IMR-90 (cell line): ENCODE data around the gene KCNAB1. TPM values are rescaled to one million over a fixed set of nuclear protein-coding genes. Genes with fewer than 3 reads are reported as not detected.

Experiments used
- ATAC-seq: fragments of 200-7000 bp; cut with Tn5 transposase; 2 replicates; pipeline ENCODE4 v1.9.1; 2020; ENCODE audit warnings: low read depth, mild to moderate bottlenecking, moderate library complexity
- BruUV-seq: library from RNA; stranded (reverse); fragments of 400-500 nt; replicated peaks from 2 replicates; lab custom pipeline; 2021; lab: Mats Ljungman, UMichigan
- CTCF ChIA-PET: fragments of 300-600 bp; formaldehyde crosslinking; extraction: SDS; loops from one replicate; lab custom pipeline; 2021; ENCODE audit warnings: antibody characterized with exemption; lab: Yijun Ruan, JAX
- POLR2A ChIA-PET: fragments of 300-600 bp; sonication (Branson Sonifier 250); formaldehyde crosslinking; loops from one replicate; lab custom pipeline; 2022; ENCODE audit warnings: antibody characterized with exemption; ENCODE audit not compliant: unreplicated experiment; lab: Charles Lee
- DNase-seq: peaks from one replicate; pipeline ENCODE4 v3.0.0; 2013
- H2AFZ ChIP-seq: replicated peaks from 2 replicates; pipeline ENCODE3; 2013; ENCODE audit warnings: low read length, mild to moderate bottlenecking; ENCODE audit not compliant: poor library complexity
- H2AK5ac ChIP-seq: 2 replicates; pipeline ENCODE4 v1.6.1; 2013; ENCODE audit warnings: low read depth, low read length, inconsistent platforms
- H2AK9ac ChIP-seq: replicated peaks from 2 replicates; pipeline ENCODE3; 2013; ENCODE audit warnings: mild to moderate bottlenecking, low read depth, low read length, moderate library complexity; ENCODE audit not compliant: poor library complexity
- H2BK120ac ChIP-seq: 2 replicates; pipeline ENCODE4 v1.6.1; 2013; ENCODE audit warnings: low read depth, low read length, inconsistent platforms
- H2BK15ac ChIP-seq: 3 replicates; pipeline ENCODE4 v1.6.1; 2013; ENCODE audit warnings: low read depth, low read length, inconsistent platforms
- H2BK20ac ChIP-seq: 2 replicates; pipeline ENCODE4 v1.6.1; 2013; ENCODE audit warnings: low read depth, mild to moderate bottlenecking, inconsistent platforms, low read length, moderate library complexity
- H2BK5ac ChIP-seq: 2 replicates; pipeline ENCODE4 v1.6.1; 2013; ENCODE audit warnings: mild to moderate bottlenecking, low read depth, low read length, inconsistent platforms; ENCODE audit not compliant: poor library complexity, severe bottlenecking
- H3K14ac ChIP-seq: replicated peaks from 2 replicates; pipeline ENCODE4 v1.6.1; 2013; ENCODE audit warnings: low read depth, low read length, inconsistent platforms
- H3K18ac ChIP-seq: 2 replicates; pipeline ENCODE4 v1.6.1; 2013; ENCODE audit warnings: low read depth, low read length, control low read depth
- H3K23ac ChIP-seq: 2 replicates; pipeline ENCODE4 v1.6.1; 2013; ENCODE audit warnings: low read depth, low read length, inconsistent platforms
- H3K27ac ChIP-seq: 2 replicates; pipeline ENCODE4 v1.5.1; 2013; ENCODE audit warnings: mild to moderate bottlenecking, control low read depth, low read length; ENCODE audit not compliant: insufficient read depth
- H3K27me3 ChIP-seq: 2 replicates; pipeline ENCODE4 v1.6.1; 2013; ENCODE audit warnings: low read length; ENCODE audit not compliant: control insufficient read depth, insufficient read depth
- H3K36me3 ChIP-seq: 2 replicates; pipeline ENCODE4 v1.6.1; 2013; ENCODE audit warnings: low read length, mixed read lengths; ENCODE audit not compliant: control insufficient read depth, insufficient read depth
- H3K4ac ChIP-seq: 2 replicates; pipeline ENCODE4 v1.6.1; 2013; ENCODE audit warnings: low read depth, low read length, inconsistent platforms
- H3K4me1 ChIP-seq: 2 replicates; pipeline ENCODE4 v1.6.1; 2013; ENCODE audit warnings: low read length, mixed read lengths; ENCODE audit not compliant: control insufficient read depth, insufficient read depth
- H3K4me2 ChIP-seq: 2 replicates; pipeline ENCODE4 v1.6.1; 2013; ENCODE audit warnings: low read depth, mild to moderate bottlenecking, control low read depth, low read length, moderate library complexity
- H3K4me3 ChIP-seq: 2 replicates; pipeline ENCODE4 v1.5.1; 2013; ENCODE audit warnings: low read depth, mild to moderate bottlenecking, control low read depth, low read length, moderate library complexity; ENCODE audit not compliant: insufficient read depth
- H3K56ac ChIP-seq: 2 replicates; pipeline ENCODE4 v1.6.1; 2013; ENCODE audit warnings: low read length, inconsistent platforms; ENCODE audit not compliant: insufficient read depth; ENCODE audit errors: extremely low read depth
- H3K79me1 ChIP-seq, 2 experiments: 2 replicates each; pipeline ENCODE4 v1.6.1; 2013; ENCODE audit warnings: low read length in 2 of 2, inconsistent platforms in 1 of 2, low read depth in 1 of 2
- H3K9ac ChIP-seq: 2 replicates; pipeline ENCODE4 v1.6.1; 2013; ENCODE audit warnings: low read depth, low read length, control low read depth
- H3K9me1 ChIP-seq: 2 replicates; pipeline ENCODE4 v1.6.1; 2013; ENCODE audit warnings: low read length, inconsistent platforms; ENCODE audit not compliant: insufficient read depth
- H3K9me3 ChIP-seq: 2 replicates; pipeline ENCODE4 v1.6.1; 2013; ENCODE audit warnings: low read length; ENCODE audit not compliant: control insufficient read depth, insufficient read depth
- H4K20me1 ChIP-seq: 2 replicates; pipeline ENCODE4 v1.6.1; 2013; ENCODE audit warnings: low read length, inconsistent platforms; ENCODE audit not compliant: insufficient read depth
- H4K5ac ChIP-seq: 2 replicates; pipeline ENCODE4 v1.6.1; 2013; ENCODE audit warnings: mild to moderate bottlenecking, low read depth, low read length, control low read depth
- H4K8ac ChIP-seq, 2 experiments: 2 replicates each; pipeline ENCODE4 v1.6.1; 2013; ENCODE audit warnings: low read depth in 2 of 2, low read length in 2 of 2, control low read depth in 1 of 2, inconsistent platforms in 1 of 2
- H4K91ac ChIP-seq: 2 replicates; pipeline ENCODE4 v1.6.1; 2013; ENCODE audit warnings: low read depth, low read length, inconsistent platforms; ENCODE audit not compliant: insufficient read depth
- RFX5 ChIP-seq: IDR thresholded peaks from 2 replicates; pipeline ENCODE4 v1.8.0; 2012; ENCODE audit warnings: low read depth, mild to moderate bottlenecking, low read length, moderate library complexity
- WGBS, 2 experiments: methylation state at CpG; one replicate each; pipeline versions ENCODE4 v1.1.5 to v1.1.7; 2013; ENCODE audit warnings: missing lambda C conversion rate in 2 of 2; ENCODE audit not compliant: insufficient read length in 1 of 2; ENCODE audit errors: extremely low coverage in 2 of 2; 5-methylcytosine and 5-hydroxymethylcytosine counted together
- dilution Hi-C: fragments of 300-500 bp; cut with HindIII; formaldehyde crosslinking; loops from one replicate; pipeline ENCODE4 v1.14.3; 2018; ENCODE audit warnings: low sequenced_read_pairs; ENCODE audit not compliant: unreplicated experiment
- in situ Hi-C: fragments of 300-500 bp; cut with MboI; formaldehyde crosslinking; loops from 3 replicates; pipeline ENCODE4 v1.14.3; 2019; ENCODE audit warnings: low sequenced_read_pairs, inconsistent platforms, mixed read lengths
- intact Hi-C: fragments of 100-400 bp; cut with micrococcal nuclease; formaldehyde crosslinking; loops from 2 replicates; pipeline ENCODE4 v1.10.0; 2022
- polyA plus RNA-seq, 3 experiments: library from polyadenylated mRNA; depleted of rRNA; stranded (reverse); fragments of >200 nt; gene quantifications; 2 replicates each; pipeline ENCODE4 v1.2.3, GENCODE V29; 2012; ENCODE audit warnings: low replicate concordance in 1 of 3
- total RNA-seq: library from RNA; depleted of rRNA; stranded (reverse); fragments of >200 nt; gene quantifications from 2 replicates; pipeline ENCODE4 v1.2.3, GENCODE V29; 2012

KCNAB1 gene
- total and polyA plus RNA-seq, 2 of the 4 experiments (the other 2 are of a cell fraction): under 0.01 to 0.07 TPM

DNA sequence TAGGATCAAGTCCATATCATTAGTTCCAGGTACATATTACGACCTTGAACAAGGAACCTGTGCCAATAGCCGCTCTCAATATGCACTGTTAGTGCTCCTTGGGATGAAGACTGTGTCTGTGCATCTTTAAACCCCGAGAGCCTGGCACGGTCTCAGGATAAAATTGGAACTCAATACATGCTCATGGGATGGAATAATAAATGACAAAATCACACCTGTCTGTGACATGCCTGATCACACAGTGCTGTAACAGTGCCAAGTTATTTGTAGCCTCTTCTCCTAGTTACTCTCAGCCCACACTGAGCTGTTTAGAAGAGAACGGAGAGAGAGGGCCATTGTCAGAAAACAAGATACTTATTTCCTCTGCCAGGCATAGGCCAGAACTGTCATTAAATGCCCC, 352.3 kb downstream of the KCNAB1 start:
- H2BK20ac ChIP-seq: no peak overlapping the region
- H4K8ac ChIP-seq: no peak overlapping the region
- H3K4me1 ChIP-seq: peaks cover 3% of the 10 kb centered on the region; the same call in 1 of the 2 replicates
- no peak overlapping the region for H3K27ac ChIP-seq
- H2AFZ ChIP-seq: no peak overlapping the region
- H3K79me1 ChIP-seq: no peaks in the 10 kb centered on the region
- ChIA-PET POLR2A (no interaction called here), CTCF (no interaction called here)
- no peak overlapping the region for H3K4me2 ChIP-seq
- WGBS, 2 experiments: 60% methylated on average over 2 of the region's 5 CpGs; no CpG with 5 or more reads in 1 of the 2 experiments
- peaks cover 2% of the 10 kb centered on the region; the same call in 1 of the 2 replicates for H3K27me3 ChIP-seq
- H3K23ac ChIP-seq: no peak overlapping the region
- H3K56ac ChIP-seq: no peak overlapping the region
- H2AK9ac ChIP-seq: no peak overlapping the region
- no peaks in the 10 kb centered on the region for H3K36me3 ChIP-seq
- H2BK120ac ChIP-seq: no peak overlapping the region
- no peak overlapping the region for H2BK5ac ChIP-seq
- H2BK15ac ChIP-seq: no peak overlapping the region
- H3K4me3 ChIP-seq: no peak overlapping the region
- no peak overlapping the region for H2AK5ac ChIP-seq
- ATAC-seq: no peak
- dilution Hi-C loops: no loop called here
- H3K14ac ChIP-seq: no peak overlapping the region
- H3K4ac ChIP-seq: no peak overlapping the region
- in situ Hi-C loops: no loop called here
- no peaks in the 10 kb centered on the region for H3K9me3 ChIP-seq
- BruUV-seq: no TSS peak
- no peak for TF ChIP-seq RFX5
- intact Hi-C loops: no loop called here
- no peak overlapping the region for H3K18ac ChIP-seq
- no peak overlapping the region for H3K9ac ChIP-seq
- H3K9me1 ChIP-seq: no peaks in the 10 kb centered on the region
- H4K5ac ChIP-seq: no peak overlapping the region
- H4K91ac ChIP-seq: no peak overlapping the region
- H4K20me1 ChIP-seq: no peaks in the 10 kb centered on the region
- DNase-seq: no peak
